ENCODE measurements around the gene SEH1L. TPM values are rescaled to one million over a fixed set of nuclear protein-coding genes. Genes with fewer than 3 reads are reported as not detected.
"Not testable (repeated sequence)": the region's sequence is repeated elsewhere in the genome, so short reads cannot be mapped to it uniquely, and the experiment has no call there.

The SEH1L gene
- total and polyA plus RNA-seq, 12 donors: 11.0 to 24.6 (median 17.7) TPM

- 67 to 70% methylated on average over 12 of the region's 12 CpGs for WGBS, 2 donors
- ATAC-seq (peak in 5 of 8 donors; percentile 15 to 56 (median 40)), DNase-seq (no peak)
- H3K27ac ChIP-seq: no peak overlapping the region
- H3K4me1 ChIP-seq: peaks cover 0 to 15% (median 0%) of the 10 kb centered on the region in 9 donors
- peaks cover 0 to 75% (median 12%) of the 10 kb centered on the region in 9 donors for H3K36me3 ChIP-seq
- no peak overlapping the region for H3K4me3 ChIP-seq
- H3K9me3 ChIP-seq: no peaks in the 10 kb centered on the region
- H3K27me3 ChIP-seq: no peaks in the 10 kb centered on the region
- TF ChIP-seq CTCF (IDR thresholded peaks at IDR 0.05): no peak
- intact Hi-C loops (cut with DNase I): no loop called here
These were observed 28.5 kb downstream of the SEH1L start for GRCh38 chr18:12976305-12976704.

- 91 to 100% methylated on average over 6 to 15 of the region's 34 CpGs for WGBS, 2 donors
- H3K4me1 ChIP-seq: peaks cover 0 to 15% (median 0%) of the 10 kb centered on the region in 9 donors
- DNase-seq; ATAC-seq; H3K9me3 ChIP-seq; H3K27ac ChIP-seq; H3K4me3 ChIP-seq; H3K27me3 ChIP-seq; intact Hi-C loops (cut with DNase I): not testable (repeated sequence)
- H3K36me3 ChIP-seq: peaks cover 0 to 75% (median 5%) of the 10 kb centered on the region in 9 donors
These were observed 32.3 kb downstream of the SEH1L start for GRCh38 chr18:12980065-12980464.

- no peaks in the 10 kb centered on the region for H3K27me3 ChIP-seq
- WGBS, 2 donors: 88 to 92% methylated on average over 8 of the region's 8 CpGs
- no peak overlapping the region for H3K27ac ChIP-seq
- no peak for DNase-seq
- intact Hi-C loops (cut with DNase I): loop anchor here in 4 of 10 donors (2.0 to 10.0 kb wide), 5 partner anchors 37 to 645 kb away; partner anchors contain the start of gene SEH1L (in 3 of the 4)
- no peak for TF ChIP-seq CTCF (IDR thresholded peaks at IDR 0.05)
- peaks cover 6 to 31% (median 23%) of the 10 kb centered on the region in 9 donors for H3K4me1 ChIP-seq
- H3K4me3 ChIP-seq: no peak overlapping the region
- peaks cover 0 to 27% (median 6%) of the 10 kb centered on the region in 9 donors for H3K36me3 ChIP-seq
- ATAC-seq: no peak
- H3K9me3 ChIP-seq: no peaks in the 10 kb centered on the region
These were observed 41.7 kb downstream of the SEH1L start for GRCh38 chr18:12989397-12990122.

- Histone ChIP-seq H3K9me3 (no peaks in the 10 kb centered on the region), H3K27ac (peak overlapping the region in 1 of 10 donors; percentile 91), H3K27me3 (no peaks in the 10 kb centered on the region), H3K4me1 (peaks cover 6 to 31% (median 23%) of the 10 kb centered on the region in 9 donors), H3K4me3 (peak overlapping the region in 4 of 10 donors; percentile 69 to 78 (median 77)), H3K36me3 (peaks cover 0 to 22% (median 4%) of the 10 kb centered on the region in 9 donors)
- intact Hi-C loops (cut with DNase I): loop anchor here in 3 of 10 donors (2.0 to 10.0 kb wide), 4 partner anchors 41 to 645 kb away; partner anchors contain the start of gene SEH1L (in 3 of the 3)
- WGBS, 2 donors: 74 to 78% methylated on average over 2 of the region's 2 CpGs
- no peak for TF ChIP-seq CTCF (IDR thresholded peaks at IDR 0.05)
- DNase-seq: no peak
- no peak for ATAC-seq
These were observed 42.3 kb downstream of the SEH1L start for GRCh38 chr18:12990123-12990475.

- Histone ChIP-seq H3K4me1 (peaks cover 6 to 32% (median 23%) of the 10 kb centered on the region in 9 donors), H3K36me3 (peaks cover 0 to 17% (median 0%) of the 10 kb centered on the region in 9 donors), H3K27me3 (no peaks in the 10 kb centered on the region), H3K4me3 (peak overlapping the region; percentile 49 to 93 (median 78)), H3K9me3 (no peaks in the 10 kb centered on the region), H3K27ac (peak overlapping the region in 9 of 10 donors; percentile 23 to 92 (median 86))
- TF ChIP-seq CTCF (IDR thresholded peaks at IDR 0.05): no peak
- ATAC-seq: peak in 3 of 8 donors; percentile 0 to 8 (median 6)
- intact Hi-C loops (cut with DNase I): loop anchor here in 3 of 10 donors (2.0 to 10.0 kb wide), 4 partner anchors 42 to 644 kb away; partner anchors contain the start of gene SEH1L (in 3 of the 3)
- 2% methylated on average over 11 of the region's 11 CpGs for WGBS, 2 donors
- no peak for DNase-seq
These were observed 42.8 kb downstream of the SEH1L start for GRCh38 chr18:12990641-12990966.

Data from heart right ventricle (tissue), 16 donors.